ENCODE results near the gene AKR7A3. TPM values are rescaled to one million over a fixed set of nuclear protein-coding genes. Genes with fewer than 3 reads are reported as not detected.
"Not testable (repeated sequence)": the region's sequence is repeated elsewhere in the genome, so short reads cannot be mapped to it uniquely, and the experiment has no call there.

The AKR7A3 gene
- total RNA-seq, 1 experiment from 2014 or later: 1.9 TPM

GRCh38 chr1:19305880-19306279 is 17.3 kb upstream of the AKR7A3 start:
- no peak for DNase-seq (ENCODE audit: low spot score)
- intact Hi-C loops (cut with micrococcal nuclease; ENCODE audit: unreplicated experiment): no loop called here
- Histone ChIP-seq H3K27me3 (replicated peaks; ENCODE audit: insufficient read depth, low read depth, low read length, poor library complexity) (no peaks in the 10 kb centered on the region), H3K4me3 (ENCODE audit: low read depth, low read length, poor library complexity, severe bottlenecking) (no peak overlapping the region), H3K9me3 (ENCODE audit: low read depth, low read length, poor library complexity, severe bottlenecking) (no peaks in the 10 kb centered on the region), H3K27ac (ENCODE audit: low read depth, low read length, poor library complexity, severe bottlenecking) (no peak overlapping the region), H3K4me1 (ENCODE audit: insufficient read depth, low read length, poor library complexity, severe bottlenecking) (peaks cover 5% of the 10 kb centered on the region), H3K36me3 (ENCODE audit: insufficient read depth, low read length, poor library complexity, severe bottlenecking) (peaks cover 48% of the 10 kb centered on the region)
- CTCF ChIA-PET: no interaction called here
- POLR2A ChIA-PET (ENCODE audit: low non-redundant PET): no interaction called here
- BruUV-seq (replicated peaks): no TSS peak
- TF ChIP-seq EZH2 (IDR thresholded peaks at IDR 0.05; ENCODE audit: borderline replicate concordance, low read depth, low read length, poor library complexity, severe bottlenecking) (no peak), CTCF (conservative IDR thresholded peaks at IDR 0.05; ENCODE audit: low read depth, low read length) (no peak)

GRCh38 chr1:19304081-19304480 is 15.5 kb upstream of the AKR7A3 start:
- H3K27ac ChIP-seq (ENCODE audit: low read depth, low read length, poor library complexity, severe bottlenecking); DNase-seq (ENCODE audit: low spot score); BruUV-seq (replicated peaks); CTCF ChIA-PET; H3K9me3 ChIP-seq (ENCODE audit: low read depth, low read length, poor library complexity, severe bottlenecking); H3K4me3 ChIP-seq (ENCODE audit: low read depth, low read length, poor library complexity, severe bottlenecking); H3K4me1 ChIP-seq (ENCODE audit: insufficient read depth, low read length, poor library complexity, severe bottlenecking); H3K27me3 ChIP-seq (replicated peaks; ENCODE audit: insufficient read depth, low read depth, low read length, poor library complexity); intact Hi-C loops (cut with micrococcal nuclease; ENCODE audit: unreplicated experiment); POLR2A ChIA-PET (ENCODE audit: low non-redundant PET): not testable (repeated sequence)
- H3K36me3 ChIP-seq (ENCODE audit: insufficient read depth, low read length, poor library complexity, severe bottlenecking): peaks cover 48% of the 10 kb centered on the region

DNA sequence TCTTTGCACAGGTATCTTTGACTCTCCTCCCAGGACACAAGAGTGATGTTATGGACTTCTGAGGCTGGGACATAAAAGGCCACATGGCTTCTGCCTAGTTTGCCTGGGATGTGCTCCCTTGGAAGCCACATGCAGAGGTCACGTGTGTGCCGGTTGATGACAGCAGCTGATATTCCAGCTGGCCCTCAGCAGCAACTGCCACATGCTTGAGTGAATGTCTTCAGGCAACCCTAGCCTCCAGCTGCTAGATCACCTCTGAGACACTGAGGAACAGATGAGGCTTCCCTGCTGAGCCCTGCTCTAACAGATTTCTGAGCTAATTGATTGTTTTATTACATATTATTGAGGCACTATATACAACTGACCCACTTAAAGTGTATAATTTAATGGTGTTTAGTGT is 11.6 kb upstream of the AKR7A3 start:
- Histone ChIP-seq H3K36me3 (ENCODE audit: insufficient read depth, low read length, poor library complexity, severe bottlenecking) (peaks cover 19% of the 10 kb centered on the region), H3K27ac (ENCODE audit: low read depth, low read length, poor library complexity, severe bottlenecking) (no peak overlapping the region), H3K4me1 (ENCODE audit: insufficient read depth, low read length, poor library complexity, severe bottlenecking) (no peaks in the 10 kb centered on the region), H3K9me3 (ENCODE audit: low read depth, low read length, poor library complexity, severe bottlenecking) (peaks cover 3% of the 10 kb centered on the region), H3K27me3 (replicated peaks; ENCODE audit: insufficient read depth, low read depth, low read length, poor library complexity) (no peaks in the 10 kb centered on the region), H3K4me3 (ENCODE audit: low read depth, low read length, poor library complexity, severe bottlenecking) (no peak overlapping the region)
- ChIA-PET CTCF (no interaction called here), POLR2A (ENCODE audit: low non-redundant PET) (no interaction called here)
- DNase-seq (ENCODE audit: low spot score): no peak
- no TSS peak for BruUV-seq (replicated peaks)
- intact Hi-C loops (cut with micrococcal nuclease; ENCODE audit: unreplicated experiment): no loop called here
- TF ChIP-seq CTCF (conservative IDR thresholded peaks at IDR 0.05; ENCODE audit: low read depth, low read length) (no peak), EZH2 (IDR thresholded peaks at IDR 0.05; ENCODE audit: borderline replicate concordance, low read depth, low read length, poor library complexity, severe bottlenecking) (no peak)

DNA sequence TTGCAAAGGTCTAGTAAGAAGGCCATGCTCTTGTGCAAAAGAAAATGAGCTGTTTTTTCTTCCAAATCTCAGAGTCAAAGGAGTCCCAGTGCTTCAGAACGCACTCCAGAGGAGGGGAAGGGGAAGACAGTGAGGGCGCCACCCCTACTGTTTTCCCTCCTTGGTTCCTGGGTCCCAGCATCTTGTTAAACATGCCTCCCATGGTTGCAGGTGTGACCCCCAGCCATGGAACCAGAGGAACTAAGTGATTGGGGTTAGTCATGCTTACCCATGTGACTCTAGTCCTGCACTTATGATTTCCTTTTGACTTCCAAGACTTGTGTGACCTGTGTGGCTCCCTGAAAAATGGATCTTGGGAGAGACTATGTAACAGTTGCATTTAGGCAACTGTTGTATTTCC is 6.1 kb upstream of the AKR7A3 start:
- intact Hi-C loops (cut with micrococcal nuclease; ENCODE audit: unreplicated experiment): no loop called here
- ChIA-PET POLR2A (ENCODE audit: low non-redundant PET) (no interaction called here), CTCF (no interaction called here)
- Histone ChIP-seq H3K27me3 (replicated peaks; ENCODE audit: insufficient read depth, low read depth, low read length, poor library complexity) (no peaks in the 10 kb centered on the region), H3K36me3 (ENCODE audit: insufficient read depth, low read length, poor library complexity, severe bottlenecking) (peaks cover 5% of the 10 kb centered on the region), H3K9me3 (ENCODE audit: low read depth, low read length, poor library complexity, severe bottlenecking) (peaks cover 28% of the 10 kb centered on the region), H3K27ac (ENCODE audit: low read depth, low read length, poor library complexity, severe bottlenecking) (no peak overlapping the region), H3K4me1 (ENCODE audit: insufficient read depth, low read length, poor library complexity, severe bottlenecking) (no peaks in the 10 kb centered on the region), H3K4me3 (ENCODE audit: low read depth, low read length, poor library complexity, severe bottlenecking) (no peak overlapping the region)
- TF ChIP-seq CTCF (conservative IDR thresholded peaks at IDR 0.05; ENCODE audit: low read depth, low read length) (no peak), EZH2 (IDR thresholded peaks at IDR 0.05; ENCODE audit: borderline replicate concordance, low read depth, low read length, poor library complexity, severe bottlenecking) (no peak)
- BruUV-seq (replicated peaks): no TSS peak
- DNase-seq (ENCODE audit: low spot score): no peak

Measured in A673 (cell line).